ENCODE results near the gene NRCAM.

The NRCAM gene

DNA sequence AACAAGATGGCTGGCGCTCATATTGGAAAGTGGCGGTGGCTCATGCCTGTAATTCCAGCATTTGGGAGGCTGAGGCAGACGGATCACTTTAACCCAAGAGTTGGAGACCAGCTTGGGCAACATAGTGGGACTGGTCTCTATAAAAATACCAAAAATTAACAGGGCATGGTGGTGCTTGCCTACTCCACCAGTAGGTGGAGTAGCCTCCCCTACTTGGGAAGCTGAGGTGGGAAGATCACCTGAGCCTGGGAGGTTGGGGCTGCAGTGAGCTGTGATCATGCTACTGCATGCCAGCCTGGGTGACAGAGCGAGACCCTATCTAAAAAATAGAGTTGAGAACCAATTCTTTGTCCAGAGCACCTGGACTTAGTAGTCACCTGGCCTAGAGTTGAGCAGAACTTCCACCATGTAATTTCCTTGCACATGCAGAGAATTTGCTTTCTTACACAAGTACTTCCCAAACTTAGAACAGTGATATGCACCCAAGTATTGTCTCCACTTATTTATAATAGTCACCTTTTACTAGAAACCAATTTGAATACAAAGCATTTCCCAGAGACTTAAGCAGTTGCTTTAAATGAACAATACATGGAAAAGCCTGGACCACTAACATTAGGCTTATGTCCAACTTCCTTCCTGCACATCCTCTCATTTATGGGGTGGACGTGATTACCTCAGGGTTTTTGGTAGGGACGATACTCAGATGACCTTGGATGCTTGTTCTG, 342.0 kb downstream of the NRCAM start:
- no peak for DNase-seq

DNA sequence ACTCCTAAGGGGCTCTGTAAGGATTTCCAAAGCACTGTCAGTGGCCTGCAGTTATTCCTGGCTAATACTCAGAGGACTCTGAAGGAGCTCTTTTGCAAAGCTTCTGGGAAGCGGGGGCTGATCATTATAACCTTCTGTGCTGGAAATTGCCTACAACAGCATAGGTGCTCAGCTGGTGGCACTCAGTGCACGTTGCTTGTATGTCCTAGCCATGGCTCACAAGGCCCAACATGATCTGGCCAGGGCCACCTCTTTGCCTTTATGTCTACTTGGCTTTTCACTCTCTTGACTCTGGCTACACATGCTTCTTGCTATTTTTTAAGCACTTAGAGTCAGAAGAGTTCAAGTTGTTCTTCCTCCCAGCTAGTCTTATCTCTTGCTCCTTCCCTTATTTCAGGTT, 343.6 kb downstream of the NRCAM start:
- no peak for DNase-seq

DNA sequence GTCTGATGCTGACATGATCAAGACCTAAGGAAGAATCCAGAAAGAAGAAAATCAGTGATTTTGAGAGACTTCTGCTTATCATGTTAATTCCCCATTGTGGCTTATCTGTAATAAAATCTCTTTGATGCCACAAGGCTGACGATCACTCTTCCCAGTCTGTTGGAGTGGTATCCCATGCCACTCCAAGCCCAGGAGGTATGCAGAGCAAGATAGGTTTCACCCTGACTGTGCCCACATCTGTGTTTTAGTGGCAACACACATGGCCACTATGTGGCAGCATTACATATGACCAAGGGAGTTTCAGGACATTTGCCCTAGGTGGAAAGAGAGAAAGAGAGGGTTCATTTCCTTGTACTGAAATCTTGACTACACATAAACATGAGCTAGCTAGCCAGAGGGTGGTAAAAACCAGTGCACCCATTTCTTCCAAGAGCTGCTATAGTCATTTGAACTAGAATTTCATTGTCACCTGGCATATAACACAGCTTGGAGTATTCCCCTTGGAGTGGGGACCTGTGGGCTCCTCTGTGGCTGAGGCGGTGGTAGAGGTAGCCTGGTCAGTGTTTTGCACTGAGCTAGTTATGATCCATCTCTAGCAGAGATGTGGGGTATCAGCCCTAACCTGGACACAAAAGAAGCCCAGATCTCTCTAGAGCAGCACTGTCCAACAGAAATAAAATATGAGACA, 346.9 kb downstream of the NRCAM start:
- DNase-seq, result no peak

DNA sequence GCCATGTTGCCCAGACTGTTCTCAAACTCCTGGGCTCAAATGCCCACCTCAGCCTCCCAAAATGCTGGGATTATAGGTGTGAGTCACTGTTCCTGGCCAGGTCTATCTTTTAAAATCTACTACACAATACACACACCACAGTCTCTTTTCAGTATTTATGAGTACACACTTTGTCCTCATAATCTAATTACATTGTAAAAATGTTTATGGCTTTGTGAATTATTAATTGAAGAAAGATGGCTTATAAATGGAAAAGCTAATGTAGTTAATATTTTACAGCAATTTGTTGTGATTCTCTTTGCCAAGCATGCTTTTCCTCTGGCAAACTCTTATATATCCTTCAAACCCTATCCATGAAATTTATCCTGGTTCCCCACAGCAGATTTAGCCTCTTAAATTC, 348.1 kb downstream of the NRCAM start:
- DNase-seq, result no peak

DNA sequence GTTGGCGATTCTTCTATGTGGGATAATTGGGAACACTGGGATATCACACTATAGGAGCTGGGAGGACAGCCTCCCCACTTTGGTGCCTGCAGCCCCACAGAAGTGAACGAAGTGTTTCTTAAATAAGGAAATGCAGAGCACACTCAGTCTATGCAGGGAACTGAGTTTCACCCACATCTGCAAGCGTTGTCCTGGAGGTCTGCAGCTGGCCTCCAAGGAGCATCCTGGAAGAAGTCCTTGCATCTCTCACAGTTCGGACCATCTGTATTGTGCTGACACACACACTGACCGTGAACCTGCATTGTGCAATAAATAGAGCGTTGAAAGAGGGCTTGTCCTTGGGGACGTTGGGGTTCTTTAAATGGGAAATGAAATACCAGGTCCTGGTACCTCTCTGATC, 351.9 kb downstream of the NRCAM start:
- DNase-seq, result no peak

DNA sequence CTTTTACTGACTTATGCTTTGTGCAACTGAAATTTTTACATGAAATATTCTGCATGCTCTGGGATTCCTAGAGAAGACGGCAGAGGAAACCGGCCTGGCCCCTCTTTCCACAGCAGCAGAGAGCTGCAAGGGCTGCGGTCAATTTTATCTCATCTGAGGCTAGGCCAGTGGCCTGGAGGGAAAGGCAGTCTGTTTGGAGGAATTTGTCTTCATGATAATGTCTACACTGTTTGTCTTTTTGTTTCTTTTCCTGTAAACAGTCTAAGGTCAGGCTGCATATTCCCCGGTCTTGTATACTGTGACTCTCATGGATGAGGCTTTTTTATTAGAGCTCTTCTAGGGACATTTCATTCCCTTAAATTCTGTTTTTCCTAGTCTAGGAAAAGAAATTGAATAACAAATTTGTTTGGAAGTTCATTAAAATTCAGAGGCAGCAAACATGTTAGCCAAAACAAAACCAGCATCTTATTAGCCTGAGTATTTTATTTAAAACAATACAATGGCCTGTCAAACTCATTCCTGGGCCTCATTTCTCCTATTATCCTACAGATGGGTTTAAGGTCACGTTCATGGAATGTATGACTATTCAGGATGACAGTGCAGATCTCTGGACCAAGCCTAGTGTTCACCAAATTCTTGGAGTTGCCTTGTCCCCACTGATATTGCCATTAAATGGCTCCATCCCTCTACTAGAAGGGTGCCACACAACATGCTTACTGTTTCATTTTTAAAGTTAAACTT, 352.5 kb downstream of the NRCAM start:
- DNase-seq, result no peak

DNA sequence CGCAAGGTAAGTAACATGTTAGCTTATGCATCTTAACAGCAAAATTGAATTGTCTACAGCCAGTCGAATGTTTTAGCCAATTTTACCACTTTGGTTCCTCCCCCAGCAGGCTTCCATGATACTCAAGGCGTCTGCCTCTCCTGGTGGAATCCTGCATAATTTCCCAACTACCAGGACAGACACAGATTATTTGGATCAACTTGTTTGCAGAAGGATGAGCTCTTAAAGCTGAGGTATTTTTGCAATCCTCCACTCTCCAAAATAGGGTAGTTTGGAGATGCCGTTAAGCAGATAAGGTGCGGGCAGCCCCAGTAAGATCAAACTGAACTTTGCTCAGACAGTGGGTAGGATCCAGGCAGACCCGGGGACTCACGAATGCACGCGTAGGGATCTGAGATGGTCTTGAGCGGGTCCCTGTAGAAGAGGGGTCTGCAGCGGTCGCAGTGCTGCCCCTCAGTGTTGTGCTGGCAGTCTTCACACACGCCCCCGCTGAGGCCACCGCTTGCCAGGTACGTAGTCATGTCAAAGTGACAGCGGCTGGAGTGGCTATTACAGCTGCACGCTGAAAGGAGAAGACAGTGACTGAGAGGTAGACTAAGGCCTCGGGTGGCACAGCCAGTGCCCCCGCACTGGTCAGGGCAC, 353.4 kb downstream of the NRCAM start:
- DNase-seq, result no peak

DNA sequence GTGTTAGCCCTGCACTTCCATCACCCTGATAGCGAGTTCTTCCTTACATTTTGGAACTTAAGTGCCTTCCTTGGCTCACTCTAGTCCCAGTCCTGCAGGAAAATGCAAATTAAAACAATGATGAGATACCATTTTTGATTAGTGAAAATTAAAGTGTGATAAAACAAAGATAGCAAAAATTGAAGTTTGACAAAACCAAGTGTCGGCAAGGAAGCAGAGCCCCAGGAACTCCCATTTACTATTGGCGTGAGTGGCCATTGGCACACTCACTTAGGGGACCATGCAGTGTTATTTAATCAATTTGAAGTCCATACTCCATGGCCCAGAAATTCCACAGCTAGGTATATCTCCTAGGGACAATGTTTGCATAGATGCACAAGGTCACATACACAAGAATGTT, 354.5 kb downstream of the NRCAM start:
- DNase-seq, result no peak

DNA sequence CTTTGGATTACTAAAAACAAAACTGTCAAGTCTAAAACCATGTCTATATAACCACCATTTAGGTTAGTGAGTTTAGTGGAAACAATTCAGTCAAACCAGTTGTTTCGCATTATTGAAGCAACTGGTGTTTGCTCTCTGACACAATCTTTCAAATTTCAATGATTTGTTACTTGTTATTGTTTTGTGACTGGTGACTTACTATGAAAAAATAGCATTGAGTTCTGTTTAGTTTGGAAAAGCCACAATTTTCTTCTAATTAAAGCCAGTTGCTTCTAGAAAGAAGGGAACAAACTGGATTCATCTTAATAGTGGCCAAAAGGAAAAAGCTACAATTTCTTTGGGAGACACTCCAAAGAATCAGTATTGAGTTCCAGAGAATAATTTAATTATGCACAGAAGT, 356.5 kb downstream of the NRCAM start:
- DNase-seq, result no peak

DNA sequence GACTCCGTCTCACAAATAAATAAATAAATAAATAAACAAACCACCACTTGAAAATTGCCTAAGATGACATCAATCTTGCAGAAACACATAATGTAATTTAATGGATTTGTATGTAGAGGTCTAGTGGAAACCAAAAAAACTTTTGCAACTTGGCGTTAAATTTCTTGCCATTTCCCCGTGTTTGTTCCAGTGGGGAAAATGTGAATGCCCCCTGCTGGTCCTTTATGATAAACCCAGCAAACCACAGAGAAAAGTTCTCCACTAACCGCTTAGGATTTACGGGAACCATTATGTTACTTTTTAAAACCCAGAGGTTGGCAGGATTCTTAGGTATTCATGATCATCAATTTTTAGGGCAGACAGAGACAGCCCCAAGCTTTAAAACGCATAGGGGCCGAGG, 358.5 kb downstream of the NRCAM start:
- DNase-seq, result no peak

Data from NCI-H524 treated with DMSO at 0.1 percent for 48 hours (cell line).